GM21423 (cell line): Measurements from ENCODE around the gene EFCAB11.
A peak's percentile ranks its signal among the peaks of the same experiment; 100 is the strongest.

ENCODE experiments used
- ATAC-seq: cut with Tn5 transposase; IDR thresholded peaks from one replicate; pipeline ENCODE4 v1.9.1; 2021; ENCODE audit warnings: mild to moderate bottlenecking, moderate library complexity; ENCODE audit not compliant: unreplicated experiment

EFCAB11 gene

GRCh38 chr14:89954070-89955021 is at the start of gene EFCAB11:
TSS of gene EFCAB11 (minus strand) at chr14:89954730. CDS start at chr14:89954660, 70 bp downstream.
- ATAC-seq = peak; percentile 79

- ATAC-seq = no peak
Measured at GRCh38 chr14:90003526-90004307, 49.2 kb upstream of the EFCAB11 start.

- ATAC-seq = no peak
Measured at GRCh38 chr14:90000935-90001334, 46.4 kb upstream of the EFCAB11 start.

GRCh38 chr14:89996963-89997362 is 42.4 kb upstream of the EFCAB11 start:
- no peak for ATAC-seq

- no peak for ATAC-seq
Measured at GRCh38 chr14:89992273-89992672, 37.7 kb upstream of the EFCAB11 start.

- no peak for ATAC-seq
Measured at GRCh38 chr14:89990623-89991275, 36.2 kb upstream of the EFCAB11 start.

- ATAC-seq = no peak
Measured at GRCh38 chr14:89990218-89990617, 35.7 kb upstream of the EFCAB11 start.

- no peak for ATAC-seq
Measured at GRCh38 chr14:89988787-89989186, 34.3 kb upstream of the EFCAB11 start.

- ATAC-seq = no peak
Measured at GRCh38 chr14:89987161-89987475, 32.6 kb upstream of the EFCAB11 start.

- ATAC-seq = no peak
Measured at GRCh38 chr14:89986462-89987160, 32.1 kb upstream of the EFCAB11 start.

- ATAC-seq = no peak
Measured at GRCh38 chr14:89983375-89983774, 28.8 kb upstream of the EFCAB11 start.

GRCh38 chr14:89978656-89979055 is 24.1 kb upstream of the EFCAB11 start:
- no peak for ATAC-seq

GRCh38 chr14:89977668-89978067 is 23.1 kb upstream of the EFCAB11 start:
- no peak for ATAC-seq

- no peak for ATAC-seq
Measured at GRCh38 chr14:89973234-89973823, 18.8 kb upstream of the EFCAB11 start.

- no peak for ATAC-seq
Measured at GRCh38 chr14:89965839-89966238, 11.3 kb upstream of the EFCAB11 start.

- no peak for ATAC-seq
Measured at GRCh38 chr14:89963288-89963978, 8.9 kb upstream of the EFCAB11 start.

- no peak for ATAC-seq
Measured at GRCh38 chr14:89960914-89961313, 6.4 kb upstream of the EFCAB11 start.

GRCh38 chr14:89959853-89960445 is 5.4 kb upstream of the EFCAB11 start:
- ATAC-seq = no peak

GRCh38 chr14:89958966-89959365 is 4.4 kb upstream of the EFCAB11 start:
- no peak for ATAC-seq
